Skeletal muscle tissue (tissue), 4 donors: ENCODE measurements around the gene CDV3. TPM values are rescaled to one million over a fixed set of nuclear protein-coding genes. Genes with fewer than 3 reads are reported as not detected.
"Not testable (repeated sequence)": the region's sequence is repeated elsewhere in the genome, so short reads cannot be mapped to it uniquely, and the experiment has no call there.

Experiments
- H3K27ac ChIP-seq: one replicate; pipeline ENCODE4 v1.7.0; 2013; ENCODE audit warnings: mild to moderate bottlenecking, low read depth, low read length, inconsistent platforms
- H3K27me3 ChIP-seq, 3 donors: one replicate each; pipeline ENCODE4 v1.7.0; 2013; ENCODE audit warnings: low read length in 3 of 3; ENCODE audit not compliant: control insufficient read depth in 3 of 3, insufficient read depth in 3 of 3
- H3K36me3 ChIP-seq, 3 donors: one replicate each; pipeline ENCODE4 v1.7.0; 2013; ENCODE audit warnings: low read length in 3 of 3; ENCODE audit not compliant: control insufficient read depth in 3 of 3, insufficient read depth in 3 of 3
- H3K4me1 ChIP-seq, 3 donors: one replicate each; pipeline ENCODE4 v1.7.0; 2013; ENCODE audit warnings: low read length in 3 of 3, mild to moderate bottlenecking in 3 of 3; ENCODE audit not compliant: control insufficient read depth in 3 of 3, insufficient read depth in 3 of 3
- H3K4me3 ChIP-seq, 3 donors: one replicate each; pipeline ENCODE4 v1.7.0; 2013; ENCODE audit warnings: low read length in 3 of 3
- H3K9ac ChIP-seq, 3 donors: one replicate each; pipeline ENCODE4 v1.7.0; 2013; ENCODE audit warnings: low read length in 3 of 3, mild to moderate bottlenecking in 3 of 3, moderate library complexity in 2 of 3, low read depth in 1 of 3
- H3K9me3 ChIP-seq, 3 donors: one replicate each; pipeline ENCODE4 v1.7.0; 2013; ENCODE audit warnings: low read length in 3 of 3; ENCODE audit not compliant: control insufficient read depth in 3 of 3
- total RNA-seq: library from RNA; depleted of rRNA; stranded (reverse); fragments of >200 nt; gene quantifications from one replicate; pipeline ENCODE4 v1.2.3, GENCODE V29; 2014
- donor health status: Osteomylitis.

CDV3 gene
- total RNA-seq, 1 donor from 2014 or later: 121 TPM

DNA sequence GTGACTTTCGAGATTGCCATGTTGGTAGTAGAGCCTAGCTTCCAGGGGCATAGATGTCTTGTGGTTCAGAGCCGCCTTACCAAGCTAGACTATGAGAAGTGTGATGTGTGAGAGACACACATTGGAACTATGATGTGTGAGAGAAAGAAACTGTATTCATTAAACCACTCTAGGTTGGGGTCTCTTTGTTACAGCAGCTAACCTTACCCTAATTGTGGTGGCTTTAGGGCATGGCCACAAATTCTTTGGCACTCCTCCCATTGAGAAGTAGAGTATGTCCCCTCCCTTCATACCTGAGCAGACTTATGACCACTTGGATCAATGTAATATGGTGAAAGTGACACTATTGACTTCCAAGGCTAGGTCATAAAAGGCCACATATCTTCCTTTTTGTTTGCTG is 35.3 kb upstream of the CDV3 start:
- H3K36me3 ChIP-seq: no peaks in the 10 kb centered on the region
- no peak overlapping the region for H3K4me3 ChIP-seq
- no peak overlapping the region for H3K27ac ChIP-seq
- H3K27me3 ChIP-seq: no peaks in the 10 kb centered on the region
- H3K4me1 ChIP-seq: peaks cover 0 to 3% (median 0%) of the 10 kb centered on the region in 3 donors
- H3K9me3 ChIP-seq: no peaks in the 10 kb centered on the region
- H3K9ac ChIP-seq: no peak overlapping the region

DNA sequence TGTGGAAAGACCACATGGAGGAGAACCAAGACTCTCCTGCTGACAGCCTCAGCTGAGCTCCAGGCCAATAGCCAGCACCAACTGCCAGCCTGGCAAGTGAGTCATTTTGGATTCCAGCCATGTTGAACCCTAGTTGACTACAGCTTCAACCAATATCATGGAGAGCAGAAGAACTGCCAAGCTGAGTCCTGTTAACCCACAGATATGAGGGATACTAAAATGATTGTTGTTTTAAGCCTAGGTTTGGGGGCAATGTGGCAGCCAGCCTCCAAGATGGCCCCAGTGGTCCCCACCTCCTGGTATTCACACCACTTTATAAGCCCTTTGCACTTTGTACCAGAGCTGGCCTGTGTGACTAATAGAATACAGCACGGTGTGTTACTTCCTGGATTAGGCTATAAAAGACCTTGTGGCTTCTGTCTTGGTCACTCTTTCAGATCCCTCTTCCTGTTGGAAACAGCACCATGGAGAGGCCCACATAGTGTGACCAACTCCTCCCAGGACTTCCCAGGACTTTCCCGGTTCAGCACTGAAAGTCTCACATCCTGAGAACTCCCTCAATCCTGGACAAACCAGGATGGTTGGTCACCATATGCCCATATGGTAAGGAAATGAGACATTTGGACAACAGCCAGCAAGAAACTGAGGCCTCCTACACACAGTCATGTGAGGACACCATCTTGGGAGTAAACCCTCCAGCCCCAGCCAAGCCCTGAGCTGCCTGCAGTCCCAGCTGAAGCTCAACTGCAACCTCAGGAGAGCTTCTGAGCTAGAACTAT is 32.4 kb upstream of the CDV3 start:
- H3K4me3 ChIP-seq: no peak overlapping the region
- no peaks in the 10 kb centered on the region for H3K36me3 ChIP-seq
- H3K4me1 ChIP-seq: peaks cover 0 to under 1% (median 0%) of the 10 kb centered on the region in 3 donors
- no peak overlapping the region for H3K27ac ChIP-seq
- no peak overlapping the region for H3K9ac ChIP-seq
- H3K27me3 ChIP-seq: no peaks in the 10 kb centered on the region
- no peaks in the 10 kb centered on the region for H3K9me3 ChIP-seq

DNA sequence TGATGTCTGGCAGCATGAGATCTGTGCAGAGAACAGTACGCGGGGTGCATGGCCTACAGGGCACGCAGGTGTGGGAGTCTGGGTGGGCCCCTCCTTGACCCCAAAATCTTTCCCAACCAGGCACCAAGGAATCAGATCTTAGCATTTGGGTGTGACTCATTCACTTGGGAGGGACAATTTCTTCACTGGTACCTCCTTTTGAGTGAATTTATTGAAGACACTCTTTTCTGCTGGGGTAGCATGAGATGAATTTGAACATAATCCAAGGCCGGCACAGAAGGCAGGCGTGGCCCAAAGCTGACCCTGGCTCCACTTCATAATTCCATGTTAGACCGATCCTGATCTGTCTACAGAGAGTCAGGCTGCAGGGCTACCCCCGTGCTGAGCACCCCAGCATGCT is 30.6 kb upstream of the CDV3 start:
- H3K27ac ChIP-seq: no peak overlapping the region

DNA sequence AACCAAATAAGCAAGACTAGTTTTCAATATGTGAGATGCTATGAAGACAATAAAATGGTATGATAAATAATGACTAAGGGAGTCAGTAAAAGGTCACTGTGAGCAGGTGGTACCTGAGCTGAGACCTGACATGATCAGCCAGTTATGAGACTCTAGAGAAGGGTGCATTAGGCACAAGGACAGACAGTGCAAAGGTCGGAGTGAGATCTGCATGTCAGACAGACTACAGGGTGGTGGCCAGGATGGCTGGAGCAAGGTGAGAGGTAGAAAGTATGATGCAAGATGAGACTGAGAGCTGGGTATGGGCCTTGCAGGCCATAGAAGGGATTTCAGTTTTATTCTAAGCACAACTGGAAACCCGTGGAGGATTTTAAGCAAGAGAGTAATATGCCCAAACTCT is 28.5 kb upstream of the CDV3 start:
- H3K4me3 ChIP-seq, H3K27me3 ChIP-seq, H3K36me3 ChIP-seq, H3K9me3 ChIP-seq, H3K27ac ChIP-seq, H3K9ac ChIP-seq: not testable (repeated sequence)
- peaks cover 9 to 13% (median 12%) of the 10 kb centered on the region in 3 donors for H3K4me1 ChIP-seq

More for the DNA sequence above, 30.6 kb upstream of the CDV3 start:
- H3K4me1 ChIP-seq: peaks cover 7 to 13% (median 10%) of the 10 kb centered on the region in 3 donors
- H3K4me3 ChIP-seq: no peak overlapping the region
- no peaks in the 10 kb centered on the region for H3K27me3 ChIP-seq
- H3K36me3 ChIP-seq: no peaks in the 10 kb centered on the region
- no peak overlapping the region for H3K9ac ChIP-seq
- no peaks in the 10 kb centered on the region for H3K9me3 ChIP-seq

DNA sequence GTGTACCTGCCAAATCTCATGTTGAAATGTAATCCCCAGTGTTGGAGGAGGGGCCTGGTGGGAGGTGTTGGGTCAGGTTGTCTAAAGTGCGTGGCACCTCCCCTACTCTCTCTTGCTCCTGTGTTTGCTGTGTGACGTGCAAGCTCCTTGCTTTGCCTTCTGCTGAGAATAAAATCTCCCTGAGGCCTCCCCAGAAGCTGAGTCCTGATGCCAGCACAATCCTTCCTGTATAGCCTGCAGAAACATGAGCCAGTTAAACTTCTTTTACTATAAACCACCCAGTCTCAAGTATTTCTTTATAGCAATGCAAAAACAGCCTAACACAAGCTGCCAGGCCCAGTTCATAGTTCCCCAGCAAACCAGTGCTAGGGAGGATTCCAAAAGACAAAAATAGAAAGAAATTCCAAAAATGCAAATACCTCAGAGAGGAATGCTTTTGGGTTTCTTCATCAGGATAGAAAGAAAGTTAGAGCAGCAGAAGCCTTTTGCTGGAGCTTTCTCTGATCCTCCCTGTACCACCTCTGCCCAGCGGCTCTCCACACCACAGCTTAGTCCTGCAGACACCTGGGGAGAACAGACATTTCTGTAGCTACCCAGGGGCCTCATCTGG is 25.9 kb upstream of the CDV3 start:
- Histone ChIP-seq H3K9ac (peak overlapping the region; percentile 0 to 65 (median 45)), H3K4me3 (peak overlapping the region in 1 of 3 donors; percentile 9), H3K27ac (peak overlapping the region; percentile 58), H3K36me3 (no peaks in the 10 kb centered on the region), H3K27me3 (no peaks in the 10 kb centered on the region), H3K9me3 (no peaks in the 10 kb centered on the region), H3K4me1 (peaks cover 9 to 13% (median 12%) of the 10 kb centered on the region in 3 donors)

DNA sequence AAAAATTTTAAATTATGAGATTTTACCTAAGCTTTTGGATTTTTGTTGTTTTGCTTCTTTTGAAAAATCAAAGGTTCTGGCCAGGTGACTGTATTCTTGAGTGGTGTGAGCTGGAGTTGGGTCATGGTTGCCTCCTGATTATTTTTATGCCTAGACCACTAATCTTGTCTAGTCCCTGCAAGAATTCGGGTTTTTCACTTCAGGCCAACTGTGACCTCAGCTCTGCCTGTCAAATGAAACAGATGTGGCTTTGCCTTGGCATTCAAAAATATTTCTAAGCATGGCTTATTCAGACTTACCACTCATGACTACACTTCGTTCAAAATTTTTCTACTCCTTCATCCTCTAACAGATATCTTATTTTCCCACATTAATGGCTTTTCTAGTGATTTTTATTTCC is 25.4 kb upstream of the CDV3 start:
- Histone ChIP-seq H3K27me3 (no peaks in the 10 kb centered on the region), H3K4me1 (peaks cover 9 to 13% (median 12%) of the 10 kb centered on the region in 3 donors), H3K4me3 (no peak overlapping the region), H3K9ac (peak overlapping the region in 1 of 3 donors; percentile 0), H3K27ac (no peak overlapping the region), H3K36me3 (no peaks in the 10 kb centered on the region), H3K9me3 (no peaks in the 10 kb centered on the region)

DNA sequence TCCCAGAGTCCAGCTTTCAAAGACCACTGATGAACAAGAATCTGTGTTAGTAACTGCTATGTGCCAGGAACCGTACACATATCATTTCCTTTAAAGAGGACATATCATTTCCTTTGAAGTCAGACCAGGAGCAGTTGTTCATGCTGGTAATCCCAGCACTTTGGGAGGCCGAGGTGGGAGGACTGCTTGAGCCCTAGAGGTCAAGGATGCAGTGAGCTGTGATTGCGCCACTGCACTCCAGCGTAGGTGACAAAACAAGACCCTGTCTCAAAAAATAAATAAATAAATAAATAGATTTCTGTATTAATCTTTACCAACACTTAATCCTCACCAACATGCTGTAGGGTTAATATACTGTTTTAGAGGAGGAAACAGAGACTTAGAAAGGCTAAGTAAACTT is 23.9 kb upstream of the CDV3 start:
- no peaks in the 10 kb centered on the region for H3K9me3 ChIP-seq
- peaks cover 9 to 13% (median 12%) of the 10 kb centered on the region in 3 donors for H3K4me1 ChIP-seq
- no peaks in the 10 kb centered on the region for H3K36me3 ChIP-seq
- H3K9ac ChIP-seq: no peak overlapping the region
- no peaks in the 10 kb centered on the region for H3K27me3 ChIP-seq
- H3K27ac ChIP-seq: no peak overlapping the region
- no peak overlapping the region for H3K4me3 ChIP-seq

DNA sequence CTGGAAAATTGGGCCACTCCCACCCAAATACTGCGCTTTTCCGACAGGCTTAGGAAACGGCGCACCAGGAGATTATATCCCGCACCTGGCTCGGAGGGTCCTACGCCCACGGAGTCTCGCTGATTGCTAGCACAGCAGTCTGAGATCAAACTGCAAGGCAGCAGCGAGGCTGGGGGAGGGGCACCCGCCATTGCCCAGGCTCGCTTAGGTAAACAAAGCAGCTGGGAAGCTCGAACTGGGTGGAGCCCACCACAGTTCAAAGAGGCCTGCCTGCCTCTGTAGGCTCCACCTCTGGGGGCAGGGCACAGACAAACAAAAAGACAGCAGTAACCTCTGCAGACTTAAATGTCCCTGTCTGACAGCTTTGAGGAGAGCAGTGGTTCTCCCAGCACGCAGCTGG is 21.9 kb upstream of the CDV3 start:
- H3K27me3 ChIP-seq, H3K27ac ChIP-seq: not testable (repeated sequence)

DNA sequence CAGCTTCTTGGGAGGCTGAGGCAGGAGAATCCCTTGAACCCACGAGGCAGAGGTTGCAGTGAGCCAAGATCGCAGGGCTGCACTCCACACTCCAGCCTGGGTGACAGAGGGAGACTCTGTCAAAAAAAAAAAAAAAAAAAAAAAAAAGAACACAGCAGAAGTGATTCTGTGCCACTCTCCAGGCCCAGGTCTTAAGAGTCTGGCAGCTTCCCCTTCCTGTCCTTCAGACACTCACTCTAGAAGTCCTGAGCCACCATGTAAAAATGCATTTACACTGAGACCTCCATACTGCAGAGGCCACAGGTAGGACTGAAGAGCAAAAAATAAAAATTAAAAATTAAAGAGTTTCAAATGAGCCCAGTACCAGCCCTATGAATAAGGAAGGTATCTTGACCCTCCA is 11.8 kb upstream of the CDV3 start:
- Histone ChIP-seq H3K27me3 (no peaks in the 10 kb centered on the region), H3K9ac (no peak overlapping the region), H3K36me3 (no peaks in the 10 kb centered on the region), H3K4me3 (no peak overlapping the region), H3K9me3 (no peaks in the 10 kb centered on the region), H3K4me1 (no peaks in the 10 kb centered on the region), H3K27ac (no peak overlapping the region)

More for the DNA sequence above, 21.9 kb upstream of the CDV3 start:
- not testable (repeated sequence) for H3K36me3 ChIP-seq, H3K4me3 ChIP-seq, H3K9ac ChIP-seq, H3K9me3 ChIP-seq
- peaks cover 9 to 12% (median 12%) of the 10 kb centered on the region in 3 donors for H3K4me1 ChIP-seq

DNA sequence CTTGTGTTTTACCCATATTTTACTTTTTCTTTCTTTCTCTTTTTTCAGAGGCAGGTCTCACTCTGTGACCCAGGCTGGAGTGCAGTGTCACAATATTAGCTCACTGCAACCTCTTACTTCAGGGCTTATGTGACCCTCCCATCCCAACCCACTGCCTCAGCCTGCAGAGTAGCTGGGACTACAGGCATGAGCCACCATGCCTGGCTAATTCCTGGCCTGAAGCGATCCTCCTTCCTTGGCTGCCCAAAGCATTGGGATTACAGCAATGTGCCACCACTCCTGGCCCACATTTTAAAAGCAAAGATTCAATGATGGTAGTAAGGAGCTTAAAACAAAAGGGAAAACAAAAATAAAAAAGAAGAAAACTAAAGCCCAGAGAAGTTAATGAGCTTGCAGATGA is 11.1 kb upstream of the CDV3 start:
- Histone ChIP-seq H3K4me1 (no peaks in the 10 kb centered on the region), H3K27me3 (no peaks in the 10 kb centered on the region), H3K9ac (no peak overlapping the region), H3K9me3 (no peaks in the 10 kb centered on the region), H3K4me3 (no peak overlapping the region), H3K27ac (no peak overlapping the region), H3K36me3 (no peaks in the 10 kb centered on the region)
